ENCODE data around the gene TRPM6.
A peak's percentile ranks its signal among the peaks of the same experiment; 100 is the strongest.
"Not testable (repeated sequence)": the region's sequence is repeated elsewhere in the genome, so short reads cannot be mapped to it uniquely, and the experiment has no call there.

The TRPM6 gene

GRCh38 chr9:74858751-74859414 is 28.8 kb downstream of the TRPM6 start:
- peak; percentile 18 for DNase-seq

DNA sequence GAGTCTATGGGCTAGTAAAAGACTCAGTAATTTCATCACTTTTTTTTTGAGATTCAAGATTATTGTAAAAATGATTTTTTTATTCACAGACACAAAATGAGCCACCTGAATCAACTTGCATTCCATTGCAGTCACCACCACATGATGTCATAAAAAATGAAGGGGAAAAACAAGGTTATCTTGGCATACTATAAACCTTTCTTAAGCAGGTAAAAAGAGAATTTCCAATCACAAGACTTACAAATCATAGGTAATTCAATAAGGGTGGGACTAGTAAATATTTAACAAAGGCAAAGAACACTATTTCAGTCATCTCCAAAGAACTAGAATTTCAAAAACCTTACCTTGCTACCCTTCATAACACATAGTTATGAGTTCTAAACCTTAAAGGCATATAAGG is 30.7 kb downstream of the TRPM6 start:
- DNase-seq: no peak

- no peak for DNase-seq
These were observed 32.6 kb downstream of the TRPM6 start for GRCh38 chr9:74855072-74855471.

- DNase-seq: not testable (repeated sequence)
These were observed 34.7 kb downstream of the TRPM6 start for GRCh38 chr9:74853024-74853423.

DNA sequence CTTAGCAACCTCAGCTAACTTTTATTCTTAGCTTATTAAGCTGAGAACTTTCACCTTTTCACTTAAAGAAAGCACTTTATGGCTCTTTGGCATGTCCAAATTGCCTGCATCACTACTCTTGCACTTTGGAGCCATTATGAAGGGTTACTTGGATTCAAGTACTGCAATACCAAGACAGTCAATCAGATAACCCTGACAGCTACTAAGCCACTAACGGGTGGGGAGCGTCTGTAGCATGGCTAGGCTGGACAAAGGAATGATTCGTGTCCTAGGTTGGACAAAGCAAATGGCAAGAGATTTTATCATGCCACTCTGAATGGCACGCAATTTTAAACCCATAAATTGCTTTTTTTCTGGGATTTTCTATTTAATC is 39.6 kb downstream of the TRPM6 start:
- no peak for DNase-seq

DNA sequence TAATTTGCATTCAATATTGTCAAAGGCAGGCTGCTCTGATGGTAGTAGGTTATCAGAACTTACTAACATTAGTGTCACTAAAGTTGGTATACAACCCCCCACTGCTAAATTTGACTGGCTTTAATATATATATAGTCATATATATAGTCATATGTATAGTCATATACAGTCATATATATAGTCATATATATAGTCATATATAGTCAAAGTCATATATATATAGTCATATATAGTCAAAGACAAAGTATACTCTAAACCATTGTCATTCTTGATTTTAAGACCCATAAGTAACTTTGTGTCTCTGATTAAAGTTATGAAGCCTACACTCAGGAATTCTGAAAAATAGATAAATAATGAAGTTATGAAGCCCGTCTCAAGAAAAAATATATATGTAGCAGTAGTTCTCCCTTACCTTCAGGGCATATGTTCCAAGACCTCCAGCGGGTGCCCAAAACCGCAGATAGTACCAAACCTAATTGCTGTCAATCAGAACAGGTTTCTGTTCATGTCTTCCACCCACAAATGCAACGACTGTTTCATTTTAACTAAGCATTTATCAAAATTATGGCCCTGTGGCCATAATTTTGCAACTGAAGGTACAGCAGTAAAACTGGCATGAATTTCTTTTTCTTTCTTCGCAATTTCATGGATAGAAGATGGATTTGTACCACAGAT is 40.1 kb downstream of the TRPM6 start:
- DNase-seq: no peak

- DNase-seq: no peak
These were observed 41.0 kb downstream of the TRPM6 start for GRCh38 chr9:74846766-74847165.

DNA sequence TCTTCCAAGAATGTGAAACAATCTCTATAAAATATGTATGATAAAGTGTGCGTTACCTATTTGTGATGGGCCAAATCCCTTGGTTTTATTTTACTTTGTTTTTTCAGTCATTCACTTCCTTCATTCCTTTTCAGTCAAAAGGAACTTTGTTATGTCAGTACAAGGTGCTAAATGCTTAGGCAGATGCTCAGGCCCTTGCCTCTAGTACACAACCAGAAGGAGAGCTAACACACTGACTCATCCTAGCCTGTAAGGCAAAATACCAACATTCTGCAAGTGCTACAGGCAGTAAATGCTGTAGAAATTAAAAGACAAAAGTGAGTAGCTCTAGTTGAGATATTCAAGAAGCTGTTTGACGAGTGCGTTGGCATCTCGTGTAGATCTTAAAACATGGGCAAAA is 49.4 kb downstream of the TRPM6 start:
- no peak for DNase-seq

- DNase-seq: peak; percentile 37
These were observed 63.1 kb downstream of the TRPM6 start for GRCh38 chr9:74824654-74825053.

DNA sequence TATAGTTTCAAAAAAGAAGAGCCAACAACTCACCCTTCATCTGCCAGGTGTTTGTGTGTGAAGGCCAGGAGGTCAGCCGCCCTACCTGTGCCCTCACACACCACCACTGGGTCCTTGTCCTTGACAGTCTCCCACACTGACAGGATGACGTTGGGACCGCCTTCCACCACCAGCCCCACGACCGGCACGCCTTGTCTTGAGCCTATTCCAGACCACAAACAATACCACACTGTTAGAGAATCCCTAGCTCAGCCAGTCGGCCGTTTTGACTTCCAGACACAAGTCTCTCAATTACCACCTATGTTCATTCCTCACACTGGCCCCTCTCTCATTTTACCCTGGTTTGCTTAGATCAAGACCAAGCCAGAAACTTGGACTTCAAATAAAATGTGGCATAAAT is 66.1 kb downstream of the TRPM6 start:
- DNase-seq: no peak

DNA sequence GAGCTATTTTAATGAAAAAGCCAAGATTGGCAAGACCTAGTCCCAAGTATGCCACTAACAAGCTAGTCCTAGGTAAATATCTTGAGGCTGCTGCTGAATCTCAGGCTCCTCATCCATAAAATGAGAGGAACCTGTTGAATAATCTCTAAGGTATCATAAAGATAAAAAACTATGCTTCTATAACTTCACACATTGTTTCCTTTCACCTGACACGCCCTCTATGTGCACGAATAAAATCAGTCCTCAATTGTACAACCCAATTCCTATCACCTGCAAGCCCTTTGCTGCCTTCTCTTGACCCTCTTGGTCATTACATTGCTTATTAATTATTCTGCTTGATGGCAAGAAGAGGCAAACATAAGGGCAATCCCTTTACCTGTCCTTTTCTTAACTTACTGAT is 69.9 kb downstream of the TRPM6 start:
- no peak for DNase-seq

GRCh38 chr9:74817281-74817810 is 70.4 kb downstream of the TRPM6 start:
- no peak for DNase-seq

DNA sequence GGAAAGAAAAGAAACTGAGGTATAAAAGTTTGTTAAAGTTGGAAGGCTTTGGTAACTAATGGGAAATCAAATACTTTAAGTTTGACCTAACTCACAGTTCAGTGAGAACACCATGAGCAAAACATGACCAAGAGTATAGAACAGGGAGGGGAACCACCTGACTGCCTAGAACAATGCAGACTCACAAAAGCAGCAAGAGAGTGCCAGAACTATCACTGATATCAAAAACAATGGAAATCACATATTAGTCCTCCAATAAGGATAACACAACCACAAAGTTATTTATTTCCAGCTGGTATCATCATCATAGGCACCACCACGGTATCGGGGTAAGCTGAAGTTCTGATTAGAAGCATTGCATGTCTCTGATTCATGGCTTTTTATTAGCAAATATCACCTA is 77.5 kb downstream of the TRPM6 start:
- DNase-seq: no peak

- DNase-seq: no peak
These were observed 83.7 kb downstream of the TRPM6 start for GRCh38 chr9:74804018-74804385.

- DNase-seq: no peak
These were observed 84.2 kb downstream of the TRPM6 start for GRCh38 chr9:74803376-74804017.

- DNase-seq: no peak
These were observed 87.5 kb downstream of the TRPM6 start for GRCh38 chr9:74800226-74800625.

GRCh38 chr9:74795803-74796202 is 91.9 kb downstream of the TRPM6 start:
- DNase-seq: no peak

DNA sequence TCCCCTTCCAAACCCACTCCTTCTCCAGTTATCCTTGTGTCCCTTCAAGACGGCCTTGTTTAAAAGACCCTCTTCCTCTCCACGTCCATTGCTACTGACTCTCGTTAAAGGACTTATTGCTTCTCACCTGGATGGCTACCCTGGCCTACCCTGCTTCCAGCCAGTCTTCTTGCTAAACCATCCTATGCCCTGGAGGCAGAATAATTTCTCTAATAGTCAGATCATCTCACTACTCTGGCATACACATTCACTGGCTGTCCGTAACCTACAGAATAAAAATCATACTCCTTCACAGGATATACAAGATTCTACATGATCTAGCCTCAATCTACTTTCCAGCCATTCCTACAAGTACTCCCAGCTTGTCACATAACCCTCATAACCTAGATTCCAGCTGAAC is 92.6 kb downstream of the TRPM6 start:
- no peak for DNase-seq

DNA sequence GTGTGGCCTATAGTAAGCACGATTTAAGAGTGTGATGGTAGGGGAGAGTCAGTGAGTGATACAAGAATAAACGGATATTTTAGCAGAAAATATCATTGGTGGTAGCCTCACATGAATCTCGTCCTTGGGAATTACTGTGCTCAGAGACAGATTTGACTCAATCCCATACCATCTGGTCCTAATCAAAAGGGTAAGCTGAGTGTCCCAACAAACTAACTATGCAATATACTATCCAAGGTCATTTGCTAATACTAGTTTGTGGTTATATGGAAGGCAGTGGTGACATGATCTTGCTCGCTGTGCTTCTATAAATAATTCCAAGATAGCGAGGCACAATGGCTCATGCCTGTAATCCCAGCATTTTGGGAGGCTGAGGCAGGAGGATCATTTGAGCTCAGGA is 103.2 kb downstream of the TRPM6 start:
- DNase-seq: no peak

- DNase-seq: no peak
These were observed 104.3 kb downstream of the TRPM6 start for GRCh38 chr9:74783408-74783807.

DNA sequence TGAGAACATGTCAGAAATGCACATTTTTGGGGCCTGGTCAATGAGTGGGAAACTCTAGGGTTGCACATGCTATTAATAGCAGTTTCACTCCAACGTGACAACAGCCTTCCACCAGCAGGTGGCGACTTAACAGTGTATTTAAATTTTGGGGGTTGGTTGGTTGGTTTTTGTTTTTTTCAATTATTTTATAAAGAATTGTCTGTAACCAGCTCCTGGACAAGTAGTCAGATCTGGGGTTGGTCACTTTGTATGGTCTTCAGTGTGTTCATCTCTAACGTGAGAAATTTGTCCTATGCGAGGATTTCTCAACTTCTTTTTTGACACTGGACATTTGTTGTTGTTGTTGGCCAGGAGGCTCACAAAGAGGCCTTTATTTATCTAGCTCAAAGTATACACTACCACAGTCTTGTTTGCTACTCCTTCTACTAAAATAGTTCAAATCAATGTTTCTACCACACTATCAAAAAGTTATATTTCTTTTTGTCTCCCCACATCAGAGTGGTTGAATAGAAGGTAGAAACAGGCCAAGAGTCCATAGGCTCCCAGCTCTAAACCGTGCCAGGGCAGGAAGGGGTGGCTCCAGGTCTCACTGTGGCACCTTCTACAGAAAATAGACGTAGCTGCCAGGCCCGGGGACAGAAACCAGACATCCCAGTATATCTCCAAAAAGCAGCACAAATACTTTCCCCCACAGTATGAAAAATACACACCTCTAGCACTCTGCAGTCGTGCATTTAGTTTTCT is 110.4 kb downstream of the TRPM6 start:
- peak; percentile 86 for DNase-seq

GRCh38 chr9:74775396-74775795 is 112.3 kb downstream of the TRPM6 start:
- DNase-seq: no peak

DNA sequence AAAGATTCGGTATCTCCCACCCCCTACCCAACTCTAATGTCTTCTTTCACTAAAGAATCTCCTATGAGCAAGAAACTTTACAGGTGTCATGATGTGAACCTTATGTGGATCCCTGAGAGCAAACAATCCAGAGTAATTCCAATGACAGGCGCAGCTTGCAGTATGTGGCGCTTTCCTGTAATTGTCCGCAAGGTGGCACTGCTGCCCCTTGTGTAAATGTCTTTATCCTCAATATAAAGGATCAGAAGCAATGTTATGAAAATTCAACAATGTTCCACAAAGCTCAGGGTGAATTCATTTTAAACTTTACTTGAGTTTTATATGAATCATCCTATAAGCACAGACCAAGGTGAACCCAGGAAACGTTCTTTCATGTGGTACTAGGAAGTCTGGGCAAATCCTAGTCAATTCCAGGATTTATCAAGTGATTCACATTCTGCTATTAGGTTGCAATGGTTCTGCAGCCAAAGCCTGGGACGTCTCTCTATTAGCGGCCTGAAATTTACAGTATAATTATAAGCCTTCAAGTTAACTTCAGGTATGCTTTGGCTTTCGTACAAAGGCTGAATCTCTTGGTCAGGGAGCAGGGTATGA is 113.7 kb downstream of the TRPM6 start:
- DNase-seq: peak; percentile 87
